HUES6 (cell line): ENCODE data around the gene PRR35.

Experiments used
- H3K27ac ChIP-seq: 2 replicates; pipeline ENCODE4 v1.7.0; 2013; ENCODE audit warnings: low read depth, mild to moderate bottlenecking, low read length, inconsistent platforms
- H3K27me3 ChIP-seq: 2 replicates; pipeline ENCODE4 v1.6.1; 2013; ENCODE audit warnings: low read length; ENCODE audit not compliant: control insufficient read depth, insufficient read depth
- H3K36me3 ChIP-seq: 2 replicates; pipeline ENCODE4 v1.6.1; 2013; ENCODE audit warnings: low read length; ENCODE audit not compliant: control insufficient read depth, insufficient read depth
- H3K4me1 ChIP-seq: 2 replicates; pipeline ENCODE4 v1.6.1; 2013; ENCODE audit warnings: low read length; ENCODE audit not compliant: control insufficient read depth, insufficient read depth
- H3K4me3 ChIP-seq: 2 replicates; pipeline ENCODE4 v1.5.1; 2013; ENCODE audit warnings: low read depth, low read length
- H3K9ac ChIP-seq: one replicate; pipeline ENCODE4 v1.6.1; 2013; ENCODE audit warnings: mild to moderate bottlenecking, low read length
- H3K9me3 ChIP-seq: 2 replicates; pipeline ENCODE4 v1.6.1; 2013; ENCODE audit warnings: low read depth, low read length; ENCODE audit not compliant: control insufficient read depth, insufficient read depth

The PRR35 gene

GRCh38 chr16:552171-552570, 8.0 kb upstream of the PRR35 start:
- Histone ChIP-seq H3K9ac (no peak overlapping the region), H3K27me3 (no peaks in the 10 kb centered on the region), H3K36me3 (peaks cover 39% of the 10 kb centered on the region), H3K9me3 (no peaks in the 10 kb centered on the region), H3K27ac (no peak overlapping the region), H3K4me1 (no peaks in the 10 kb centered on the region), H3K4me3 (no peak overlapping the region)

GRCh38 chr16:553601-554296, 6.4 kb upstream of the PRR35 start:
- H3K27me3 ChIP-seq = peaks cover 15% of the 10 kb centered on the region
- H3K9ac ChIP-seq = no peak overlapping the region
- H3K36me3 ChIP-seq = peaks cover 27% of the 10 kb centered on the region
- H3K4me3 ChIP-seq = no peak overlapping the region
- no peak overlapping the region for H3K27ac ChIP-seq
- no peaks in the 10 kb centered on the region for H3K4me1 ChIP-seq
- no peaks in the 10 kb centered on the region for H3K9me3 ChIP-seq

DNA sequence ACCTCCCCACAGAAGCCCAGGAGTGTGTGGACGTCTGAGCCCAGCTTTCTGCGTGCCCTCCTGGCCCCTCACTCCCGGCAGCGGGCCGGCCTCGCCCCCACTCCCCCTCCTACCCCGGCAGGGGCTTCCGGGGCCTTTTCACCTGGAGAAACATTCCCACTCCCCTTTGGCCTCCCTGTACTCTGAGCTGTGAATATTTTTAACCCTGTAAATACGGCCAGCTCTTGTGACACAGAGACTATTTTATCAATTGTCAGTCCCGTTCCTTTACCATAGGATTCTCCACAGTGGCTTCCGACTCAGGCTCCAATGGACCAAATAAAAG, 5.9 kb upstream of the PRR35 start:
- Histone ChIP-seq H3K4me3 (no peak overlapping the region), H3K9me3 (no peaks in the 10 kb centered on the region), H3K27ac (no peak overlapping the region)

GRCh38 chr16:554640-555365, 5.4 kb upstream of the PRR35 start:
- no peak overlapping the region for H3K27ac ChIP-seq
- no peak overlapping the region for H3K4me3 ChIP-seq
- peaks cover 24% of the 10 kb centered on the region for H3K36me3 ChIP-seq
- peaks cover 25% of the 10 kb centered on the region for H3K27me3 ChIP-seq
- no peak overlapping the region for H3K9ac ChIP-seq
- no peaks in the 10 kb centered on the region for H3K9me3 ChIP-seq
- H3K4me1 ChIP-seq = peaks cover 5% of the 10 kb centered on the region; the same call in 1 of the 2 replicates

More for the DNA sequence above, 5.9 kb upstream of the PRR35 start:
- Histone ChIP-seq H3K9ac (no peak overlapping the region), H3K4me1 (peaks cover under 1% of the 10 kb centered on the region; the same call in 1 of the 2 replicates), H3K27me3 (peaks cover 20% of the 10 kb centered on the region), H3K36me3 (peaks cover 26% of the 10 kb centered on the region)

GRCh38 chr16:555528-556473, 4.4 kb upstream of the PRR35 start:
- Histone ChIP-seq H3K27me3 (peaks cover 32% of the 10 kb centered on the region), H3K27ac (no peak overlapping the region), H3K4me3 (no peak overlapping the region), H3K9ac (no peak overlapping the region), H3K4me1 (peaks cover 5% of the 10 kb centered on the region; the same call in 1 of the 2 replicates), H3K9me3 (no peaks in the 10 kb centered on the region), H3K36me3 (peaks cover 22% of the 10 kb centered on the region)

DNA sequence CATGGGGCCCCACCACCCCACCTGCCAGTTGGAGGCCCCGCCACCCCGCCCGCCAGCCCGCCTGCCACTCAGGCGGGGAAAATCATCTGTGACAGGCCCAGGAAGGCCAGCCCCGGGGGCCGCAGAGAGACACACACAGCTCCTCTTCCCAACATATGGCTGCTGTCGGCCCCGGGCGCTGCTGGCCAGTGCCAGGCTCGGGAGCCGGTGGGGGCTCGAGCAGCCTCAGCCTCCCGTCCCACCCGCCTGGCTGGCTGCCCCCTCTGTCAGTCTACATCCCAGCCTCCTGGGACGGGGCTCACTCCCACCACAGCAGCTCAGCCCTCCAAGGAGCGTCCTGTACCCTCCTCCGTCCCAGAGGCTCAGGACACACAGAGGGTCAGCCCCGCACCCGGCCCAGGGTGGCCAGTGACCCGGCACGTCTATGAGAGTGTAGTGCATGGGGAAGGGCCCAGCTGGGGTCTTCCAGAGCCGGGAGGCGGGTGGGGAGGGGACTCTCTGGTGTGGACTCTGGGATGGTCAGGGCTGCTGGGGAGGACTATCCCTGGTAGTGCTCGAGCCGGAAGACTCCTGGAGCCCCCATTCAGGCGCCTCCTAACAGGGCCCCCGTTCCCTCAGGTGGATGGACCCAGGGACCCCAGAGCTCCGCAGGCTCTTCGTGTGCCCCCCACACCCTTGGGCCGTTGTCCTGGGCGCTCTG, 3.6 kb upstream of the PRR35 start:
- H3K4me1 ChIP-seq = peaks cover 5% of the 10 kb centered on the region; the same call in 1 of the 2 replicates
- H3K27me3 ChIP-seq = peaks cover 41% of the 10 kb centered on the region
- H3K9ac ChIP-seq = no peak overlapping the region
- H3K27ac ChIP-seq = no peak overlapping the region
- no peaks in the 10 kb centered on the region for H3K9me3 ChIP-seq
- H3K36me3 ChIP-seq = peaks cover 17% of the 10 kb centered on the region
- H3K4me3 ChIP-seq = no peak overlapping the region

DNA sequence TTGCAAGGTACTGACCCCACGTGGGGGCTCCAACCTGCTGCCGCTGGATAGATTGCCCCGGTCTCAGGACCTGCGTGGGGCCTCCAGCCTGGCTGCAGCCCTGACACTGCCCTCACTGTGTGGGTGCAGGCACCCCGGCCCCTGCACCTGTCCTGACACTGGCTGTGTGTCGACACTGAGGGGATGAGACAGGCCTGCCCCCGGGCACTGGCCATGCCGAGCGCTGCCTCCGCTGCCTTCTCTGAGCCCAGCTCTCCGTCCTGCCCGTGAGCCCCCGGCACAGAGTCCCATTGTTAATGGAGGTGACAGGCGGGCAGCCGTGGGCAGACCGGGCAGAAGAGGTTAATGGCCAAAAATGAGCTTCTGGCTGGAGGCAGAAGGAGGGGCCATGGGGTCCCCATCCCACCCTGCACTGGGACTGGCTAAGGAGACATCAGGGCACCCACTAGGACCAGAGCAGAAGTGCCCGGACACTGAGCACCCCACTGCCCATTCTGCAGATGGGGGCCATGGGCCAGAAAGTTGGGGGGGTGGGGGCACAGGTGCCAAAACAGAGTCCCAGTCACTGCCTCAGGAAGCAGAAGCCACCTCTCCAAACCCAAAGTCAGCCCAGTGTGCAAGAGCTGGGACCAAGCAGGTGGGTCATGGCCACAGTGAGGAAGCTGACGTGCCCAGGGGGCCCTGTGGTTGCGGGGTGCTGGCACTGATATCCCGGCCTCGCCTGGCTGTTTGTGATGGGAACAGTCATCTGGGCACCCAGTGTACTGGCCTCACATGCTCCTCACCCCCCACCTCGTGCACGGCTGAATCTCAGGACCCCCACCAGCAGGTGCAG, 2.5 kb upstream of the PRR35 start:
- no peak overlapping the region for H3K9ac ChIP-seq
- H3K36me3 ChIP-seq = peaks cover 8% of the 10 kb centered on the region; the same call in 1 of the 2 replicates
- peaks cover 51% of the 10 kb centered on the region for H3K27me3 ChIP-seq
- peaks cover 5% of the 10 kb centered on the region; the same call in 1 of the 2 replicates for H3K4me1 ChIP-seq
- H3K27ac ChIP-seq = no peak overlapping the region
- no peaks in the 10 kb centered on the region for H3K9me3 ChIP-seq
- no peak overlapping the region for H3K4me3 ChIP-seq

GRCh38 chr16:558298-559020, 1.7 kb upstream of the PRR35 start:
- Histone ChIP-seq H3K4me3 (no peak overlapping the region), H3K9me3 (no peaks in the 10 kb centered on the region), H3K27me3 (peaks cover 52% of the 10 kb centered on the region), H3K9ac (no peak overlapping the region), H3K4me1 (peaks cover 5% of the 10 kb centered on the region; the same call in 1 of the 2 replicates), H3K36me3 (peaks cover 3% of the 10 kb centered on the region; the same call in 1 of the 2 replicates), H3K27ac (no peak overlapping the region)

- Histone ChIP-seq H3K4me3 (peak overlapping the region; percentile 49; the same call in 1 of the 2 replicates), H3K4me1 (peaks cover 5% of the 10 kb centered on the region; the same call in 1 of the 2 replicates)
Observed at GRCh38 chr16:559021-559380, 1.2 kb upstream of the PRR35 start.

More at GRCh38 chr16:559021-559380, 1.2 kb upstream of the PRR35 start:
- no peak overlapping the region for H3K9ac ChIP-seq
- no peaks in the 10 kb centered on the region for H3K9me3 ChIP-seq
- H3K27me3 ChIP-seq = peaks cover 52% of the 10 kb centered on the region
- H3K27ac ChIP-seq = no peak overlapping the region
- no peaks in the 10 kb centered on the region; the same call in 1 of the 2 replicates for H3K36me3 ChIP-seq
